Kidney (tissue), 14 donors: ENCODE results near the gene CELF4. TPM values are rescaled to one million over a fixed set of nuclear protein-coding genes. Genes with fewer than 3 reads are reported as not detected.

ENCODE experiments used
- DNase-seq, 5 donors: peaks; one replicate each; pipeline ENCODE4 v3.0.0-alpha.2; 2013 to 2020
- FAIRE-seq: peaks from 2 replicates; lab custom pipeline; 2012; peaks lifted over from hg19 to GRCh38; lab: Jason Lieb, UNC
- H3K27ac ChIP-seq, 2 donors: one replicate each; pipeline ENCODE4 v1.7.0; 2013; ENCODE audit warnings: low read depth in 2 of 2, low read length in 2 of 2, inconsistent platforms in 1 of 2
- H3K27me3 ChIP-seq: one replicate; pipeline ENCODE4 v1.7.1; 2013; ENCODE audit warnings: low read length, inconsistent platforms; ENCODE audit not compliant: control insufficient read depth, insufficient read depth
- H3K36me3 ChIP-seq, 3 donors: one replicate each; pipeline versions ENCODE4 v1.7.0 to v1.7.1; 2013; ENCODE audit warnings: low read length in 3 of 3, control low read depth in 1 of 3, inconsistent platforms in 1 of 3; ENCODE audit not compliant: insufficient read depth in 3 of 3, control insufficient read depth in 2 of 3
- H3K4me1 ChIP-seq, 3 donors: one replicate each; pipeline versions ENCODE4 v1.7.0 to v1.7.1; 2013; ENCODE audit warnings: low read length in 3 of 3, inconsistent platforms in 1 of 3, low read depth in 1 of 3; ENCODE audit not compliant: control insufficient read depth in 2 of 3, insufficient read depth in 2 of 3
- H3K4me3 ChIP-seq, 3 donors: one replicate each; pipeline versions ENCODE4 v1.7.0 to v1.8.1; 2013; ENCODE audit warnings: low read length in 3 of 3, control low read depth in 1 of 3, inconsistent platforms in 1 of 3
- H3K9ac ChIP-seq, 3 donors: one replicate each; pipeline versions ENCODE4 v1.7.0 to v1.7.1; 2013; ENCODE audit warnings: low read length in 3 of 3, control low read depth in 1 of 3, inconsistent platforms in 1 of 3
- H3K9me3 ChIP-seq, 3 donors: one replicate each; pipeline versions ENCODE4 v1.7.0 to v1.7.1; 2013; ENCODE audit warnings: low read length in 3 of 3, control low read depth in 1 of 3, inconsistent platforms in 1 of 3; ENCODE audit not compliant: control insufficient read depth in 2 of 3, insufficient read depth in 1 of 3
- intact Hi-C: fragments of 100-400 bp; cut with DNase I; formaldehyde crosslinking; loops from one replicate; pipeline ENCODE4 v1.11.1; 2022
- polyA plus RNA-seq: library from polyadenylated mRNA; stranded (reverse); fragments of 350-450 nt; fragmentation: Illumina TruSeq; extraction: RNeasy Lipid Tissue Mini Kit (QIAGEN cat#74804); gene quantifications from one replicate; pipeline ENCODE4 v1.2.3, GENCODE V29; 2014; ENCODE audit warnings: low read depth, low replicate concordance; ENCODE audit not compliant: insufficient read depth
- total RNA-seq: library from RNA; stranded (reverse); fragmentation: NEBNext Ultra II Directional; extraction: Animal tissue kit (Norgen Biotek cat#: 25700); gene quantifications from one replicate; pipeline ENCODE4 v1.2.1, GENCODE V29; 2021
- TF ChIP-seq, protein P1 (sequence below): IDR thresholded peaks from 3 replicates; pipeline ENCODE4 v1.5.1; 2012; ENCODE audit warnings: mild to moderate bottlenecking, moderate library complexity, borderline replicate concordance; ENCODE audit not compliant: insufficient read depth; ENCODE audit errors: extremely low read depth
- donor health status: control.
- donor health status: control.
- donor health status: control.
- donor health status: control.
- donor health status: control.
- donor health status: DM: yes; HTN: yes; CAD: no.
- donor health status: Normal renal cell carcinoma (clear cell type).

The CELF4 gene
- total and polyA plus RNA-seq, 2 donors from 2014 or later: 0.85 to 1.5 TPM

GRCh38 chr18:37332628-37333420 is 232.8 kb downstream of the CELF4 start:
- no peak for FAIRE-seq
- Histone ChIP-seq H3K27ac (no peak overlapping the region), H3K4me1 (no peaks in the 10 kb centered on the region), H3K9ac (no peak overlapping the region), H3K36me3 (no peaks in the 10 kb centered on the region), H3K9me3 (no peaks in the 10 kb centered on the region), H3K4me3 (no peak overlapping the region), H3K27me3 (no peaks in the 10 kb centered on the region)
- intact Hi-C loops: no loop called here
- TF ChIP-seq, protein P1, sequence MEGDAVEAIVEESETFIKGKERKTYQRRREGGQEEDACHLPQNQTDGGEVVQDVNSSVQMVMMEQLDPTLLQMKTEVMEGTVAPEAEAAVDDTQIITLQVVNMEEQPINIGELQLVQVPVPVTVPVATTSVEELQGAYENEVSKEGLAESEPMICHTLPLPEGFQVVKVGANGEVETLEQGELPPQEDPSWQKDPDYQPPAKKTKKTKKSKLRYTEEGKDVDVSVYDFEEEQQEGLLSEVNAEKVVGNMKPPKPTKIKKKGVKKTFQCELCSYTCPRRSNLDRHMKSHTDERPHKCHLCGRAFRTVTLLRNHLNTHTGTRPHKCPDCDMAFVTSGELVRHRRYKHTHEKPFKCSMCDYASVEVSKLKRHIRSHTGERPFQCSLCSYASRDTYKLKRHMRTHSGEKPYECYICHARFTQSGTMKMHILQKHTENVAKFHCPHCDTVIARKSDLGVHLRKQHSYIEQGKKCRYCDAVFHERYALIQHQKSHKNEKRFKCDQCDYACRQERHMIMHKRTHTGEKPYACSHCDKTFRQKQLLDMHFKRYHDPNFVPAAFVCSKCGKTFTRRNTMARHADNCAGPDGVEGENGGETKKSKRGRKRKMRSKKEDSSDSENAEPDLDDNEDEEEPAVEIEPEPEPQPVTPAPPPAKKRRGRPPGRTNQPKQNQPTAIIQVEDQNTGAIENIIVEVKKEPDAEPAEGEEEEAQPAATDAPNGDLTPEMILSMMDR: no peak
- peak in 2 of 5 donors; percentile 23 to 61 for DNase-seq

DNA sequence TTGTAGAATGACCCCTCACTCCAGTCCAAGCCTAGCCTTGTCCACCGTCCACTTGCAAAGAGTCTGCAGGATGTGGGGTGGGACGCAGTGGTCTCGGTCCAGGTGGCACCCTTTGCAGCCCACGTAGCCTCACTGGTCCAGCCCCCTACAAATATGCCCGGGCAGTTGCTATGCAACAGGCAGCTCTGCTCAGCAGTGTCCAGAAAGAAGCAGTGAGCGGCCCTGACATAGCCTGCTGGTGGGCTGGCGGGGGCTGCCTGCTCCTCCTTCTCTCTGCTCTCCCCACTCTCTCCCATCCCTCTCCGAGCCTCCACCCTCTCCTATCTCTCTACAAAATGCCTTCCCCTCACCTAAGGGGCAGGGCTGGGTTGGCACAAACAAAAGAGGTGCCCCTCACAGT is 233.4 kb downstream of the CELF4 start:
- TF ChIP-seq, protein P1: no peak

DNA sequence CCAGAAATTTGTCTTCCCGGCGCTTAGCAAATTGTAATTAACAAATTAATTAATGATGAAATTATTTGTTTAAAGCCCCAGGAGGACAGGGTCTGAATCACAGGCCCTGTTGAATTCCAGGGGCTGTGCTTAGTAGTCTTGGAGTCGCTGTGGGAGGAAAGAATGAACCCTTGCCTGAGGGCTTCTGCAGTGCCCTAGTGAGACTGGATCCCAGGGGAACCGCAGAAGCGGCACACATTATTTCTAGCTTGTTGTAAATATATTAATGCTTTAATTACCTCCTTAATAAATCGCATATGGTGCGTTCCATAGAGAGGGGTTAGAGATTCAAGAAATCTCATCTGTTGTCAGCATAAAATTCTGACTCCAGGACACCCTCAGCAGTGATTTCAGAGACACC is 235.4 kb downstream of the CELF4 start:
- FAIRE-seq: no peak
- no peaks in the 10 kb centered on the region for H3K36me3 ChIP-seq
- intact Hi-C loops: no loop called here

More for the DNA sequence above, 233.4 kb downstream of the CELF4 start:
- intact Hi-C loops: no loop called here
- no peaks in the 10 kb centered on the region for H3K9me3 ChIP-seq
- no peaks in the 10 kb centered on the region for H3K36me3 ChIP-seq
- no peaks in the 10 kb centered on the region for H3K4me1 ChIP-seq
- no peak overlapping the region for H3K27ac ChIP-seq
- no peak overlapping the region for H3K9ac ChIP-seq
- no peaks in the 10 kb centered on the region for H3K27me3 ChIP-seq
- FAIRE-seq (no peak), DNase-seq (peak in 2 of 5 donors; percentile 21 to 26)
- no peak overlapping the region for H3K4me3 ChIP-seq

More for the DNA sequence above, 235.4 kb downstream of the CELF4 start:
- H3K27ac ChIP-seq: no peak overlapping the region
- no peak overlapping the region for H3K9ac ChIP-seq
- no peaks in the 10 kb centered on the region for H3K4me1 ChIP-seq
- H3K9me3 ChIP-seq: no peaks in the 10 kb centered on the region
- H3K4me3 ChIP-seq: no peak overlapping the region
- TF ChIP-seq, protein P1: no peak
- H3K27me3 ChIP-seq: no peaks in the 10 kb centered on the region
- no peak for DNase-seq
